GM20000 (cell line): Measurements from ENCODE around the gene ZNF280C.

Experiments used
- DNase-seq: peaks from one replicate; pipeline ENCODE4 v3.0.0; 2012; ENCODE audit warnings: low spot score
- TF ChIP-seq, protein P1 (sequence below): IDR thresholded peaks from 2 replicates; pipeline ENCODE4 v1.5.1; 2012; ENCODE audit warnings: mild to moderate bottlenecking, control low read depth; ENCODE audit errors: extremely low read depth, missing control alignments

Gene ZNF280C

DNA sequence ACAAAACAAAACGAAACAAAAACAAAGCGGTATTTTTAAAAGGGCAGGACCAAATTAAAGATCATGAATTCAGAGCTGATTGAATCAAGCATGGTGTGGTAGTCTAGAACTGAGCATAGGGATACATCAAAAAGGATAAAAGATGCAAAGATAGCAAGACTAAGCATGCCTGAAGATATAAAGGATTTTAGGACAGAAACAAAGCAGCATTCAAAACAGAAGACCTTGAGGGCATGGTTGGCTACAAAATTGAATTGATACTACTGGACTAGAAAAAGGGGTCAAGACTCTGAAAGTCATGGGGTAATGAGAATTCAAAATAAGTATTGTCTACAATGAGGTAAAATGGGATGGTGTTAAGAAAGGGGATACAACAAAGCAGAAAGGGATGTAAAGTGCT, 55.3 kb downstream of the ZNF280C start:
- no peak for DNase-seq
- TF ChIP-seq, protein P1, sequence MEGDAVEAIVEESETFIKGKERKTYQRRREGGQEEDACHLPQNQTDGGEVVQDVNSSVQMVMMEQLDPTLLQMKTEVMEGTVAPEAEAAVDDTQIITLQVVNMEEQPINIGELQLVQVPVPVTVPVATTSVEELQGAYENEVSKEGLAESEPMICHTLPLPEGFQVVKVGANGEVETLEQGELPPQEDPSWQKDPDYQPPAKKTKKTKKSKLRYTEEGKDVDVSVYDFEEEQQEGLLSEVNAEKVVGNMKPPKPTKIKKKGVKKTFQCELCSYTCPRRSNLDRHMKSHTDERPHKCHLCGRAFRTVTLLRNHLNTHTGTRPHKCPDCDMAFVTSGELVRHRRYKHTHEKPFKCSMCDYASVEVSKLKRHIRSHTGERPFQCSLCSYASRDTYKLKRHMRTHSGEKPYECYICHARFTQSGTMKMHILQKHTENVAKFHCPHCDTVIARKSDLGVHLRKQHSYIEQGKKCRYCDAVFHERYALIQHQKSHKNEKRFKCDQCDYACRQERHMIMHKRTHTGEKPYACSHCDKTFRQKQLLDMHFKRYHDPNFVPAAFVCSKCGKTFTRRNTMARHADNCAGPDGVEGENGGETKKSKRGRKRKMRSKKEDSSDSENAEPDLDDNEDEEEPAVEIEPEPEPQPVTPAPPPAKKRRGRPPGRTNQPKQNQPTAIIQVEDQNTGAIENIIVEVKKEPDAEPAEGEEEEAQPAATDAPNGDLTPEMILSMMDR, result no peak

DNA sequence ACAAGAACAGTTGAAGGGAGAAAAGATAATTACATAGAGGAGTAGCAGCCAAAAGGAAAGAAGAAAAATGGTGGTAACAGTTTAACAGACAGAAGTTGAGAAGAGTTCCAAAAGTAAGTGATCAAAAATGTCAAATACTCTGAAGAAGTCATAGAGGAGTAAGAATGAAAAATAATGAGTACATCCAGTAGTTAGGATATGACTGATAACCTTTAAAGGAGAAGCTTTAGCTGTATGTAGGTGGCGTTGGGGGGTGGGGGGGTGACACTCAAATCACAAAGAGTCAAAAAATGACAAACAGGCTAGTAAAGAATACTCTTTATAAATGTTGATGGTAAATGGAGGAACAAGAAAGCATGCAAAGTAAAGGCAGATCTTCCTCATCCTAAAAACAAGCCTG, 56.3 kb downstream of the ZNF280C start:
- DNase-seq, result no peak
- TF ChIP-seq, protein P1, result no peak

DNA sequence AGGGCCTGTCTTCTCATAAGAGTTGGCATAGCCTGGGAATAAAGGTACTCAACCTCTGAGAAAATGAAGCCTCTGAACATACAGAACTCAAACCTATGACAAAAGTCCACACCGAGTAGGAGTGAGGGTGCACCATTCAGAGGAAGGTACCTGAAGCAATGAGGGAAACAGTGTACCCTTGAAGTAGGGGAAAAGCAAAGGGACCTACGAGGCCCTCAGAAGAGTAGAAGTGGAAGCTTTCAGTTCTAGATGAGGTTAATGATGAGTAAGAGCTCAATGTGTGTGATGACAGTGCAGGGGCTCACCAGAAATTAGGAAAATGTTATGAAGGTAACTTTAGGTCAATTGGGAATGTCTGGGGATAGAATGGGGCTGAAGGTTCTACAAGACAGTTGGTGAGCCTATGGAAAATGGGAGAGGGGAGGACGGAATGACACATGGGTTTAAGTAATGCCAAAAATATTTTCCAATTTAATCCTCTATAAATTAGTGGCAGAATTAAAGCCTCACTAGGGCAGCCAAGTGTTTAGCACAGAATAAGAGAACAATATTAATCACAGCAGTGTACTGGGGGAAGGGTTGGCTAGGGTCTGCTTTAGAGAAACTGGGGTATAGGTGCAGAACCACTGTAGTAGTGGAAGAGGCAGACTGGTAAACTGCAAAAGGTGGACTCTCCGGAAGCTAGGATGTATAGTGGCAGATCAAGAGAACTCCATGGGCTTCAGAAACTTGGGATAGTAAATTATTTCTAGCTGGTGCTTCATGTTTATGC, 57.1 kb downstream of the ZNF280C start:
- DNase-seq, result no peak
- TF ChIP-seq, protein P1, result no peak

DNA sequence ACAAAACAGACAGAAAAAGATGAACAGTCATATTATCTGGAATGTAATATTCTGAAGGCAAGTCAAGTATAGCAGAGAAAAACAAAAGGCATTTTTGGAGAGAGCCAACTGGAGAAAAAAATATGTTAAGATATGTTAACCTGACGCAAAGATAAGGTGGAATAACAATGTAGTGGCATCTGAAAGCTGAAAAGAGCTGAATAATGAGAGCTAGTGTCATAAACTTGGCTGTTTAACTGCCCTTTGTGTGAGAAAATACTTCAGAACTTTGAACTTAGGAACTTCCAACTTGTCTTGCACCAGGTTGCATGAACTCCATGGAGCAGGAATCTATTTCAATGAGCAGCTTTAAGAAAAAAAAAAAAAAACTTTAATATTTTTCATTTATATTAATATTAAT, 64.1 kb downstream of the ZNF280C start:
- TF ChIP-seq, protein P1, result no peak
- DNase-seq, result no peak

DNA sequence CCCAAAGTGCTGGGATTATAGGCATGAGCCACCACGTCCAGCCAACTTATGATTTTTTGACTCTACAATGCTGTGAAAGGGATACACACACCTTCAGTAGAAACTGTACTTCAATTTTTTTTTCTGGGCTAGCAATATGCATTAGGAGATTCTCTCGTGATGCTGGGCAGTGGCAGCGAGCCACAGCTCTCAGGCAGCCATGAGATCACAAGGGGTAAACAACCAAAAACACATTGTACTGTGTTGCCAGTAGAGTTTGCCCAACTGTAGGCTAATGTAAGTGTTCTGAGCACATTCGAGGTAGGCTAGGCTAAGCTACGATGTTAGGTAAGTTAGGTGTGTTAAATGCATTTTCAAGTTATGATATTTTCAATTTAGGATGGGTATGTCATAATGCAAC, 71.2 kb downstream of the ZNF280C start:
- TF ChIP-seq, protein P1, result no peak
- DNase-seq, result no peak

DNA sequence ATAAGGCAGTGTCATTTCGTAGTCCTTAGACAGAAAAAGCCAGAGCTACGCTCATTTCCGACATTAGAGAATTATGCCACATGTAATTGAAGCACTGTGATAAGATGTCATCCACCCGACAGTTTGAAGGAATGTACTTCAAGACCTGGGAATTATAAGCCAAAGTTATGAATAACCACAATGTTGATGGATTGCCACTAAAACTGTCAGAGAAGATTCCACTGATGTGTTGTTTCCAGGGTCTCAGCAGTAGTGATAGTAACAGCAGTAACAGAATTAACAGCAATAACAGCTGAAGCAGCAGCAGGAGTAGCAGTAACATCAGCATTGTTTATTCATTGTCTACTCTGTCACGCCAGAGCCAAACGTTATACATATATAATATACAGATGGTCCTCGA, 72.2 kb downstream of the ZNF280C start:
- no peak for DNase-seq

DNA sequence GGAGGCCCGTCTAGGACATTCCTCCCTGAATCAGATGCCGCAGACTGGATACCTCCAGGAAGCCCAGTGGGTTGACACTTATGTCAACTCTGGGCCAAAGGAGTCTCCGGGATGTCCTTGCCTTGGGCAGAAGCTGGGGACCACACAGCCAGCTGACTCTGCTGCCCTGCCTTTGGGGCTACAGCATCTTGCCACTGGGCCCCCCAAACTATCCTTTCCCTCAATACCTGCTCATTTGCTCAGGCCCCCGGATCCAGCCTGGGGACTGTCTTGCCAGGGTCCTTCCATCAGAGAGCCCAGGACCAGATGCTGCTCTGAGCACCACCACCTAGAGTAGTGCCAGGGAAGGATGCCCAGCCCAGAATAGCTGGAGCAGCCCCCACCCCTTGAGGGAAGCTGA, 77.9 kb downstream of the ZNF280C start:
- no peak for DNase-seq
- TF ChIP-seq, protein P1, result no peak

More for the DNA sequence above, 72.2 kb downstream of the ZNF280C start:
- TF ChIP-seq, protein P1, result no peak
